NT2/D1 (cell line): ENCODE results near the gene EDRF1.

Experiments used
- SUZ12 ChIP-seq: IDR thresholded peaks from 2 replicates; pipeline ENCODE4 v1.6.1; 2011; ENCODE audit not compliant: insufficient read length, insufficient read depth; ENCODE audit errors: extremely low read depth
- ZNF274 ChIP-seq: IDR thresholded peaks from 2 replicates; pipeline ENCODE4 v1.6.1; 2011; ENCODE audit warnings: mild to moderate bottlenecking, low read depth, low read length

DNA sequence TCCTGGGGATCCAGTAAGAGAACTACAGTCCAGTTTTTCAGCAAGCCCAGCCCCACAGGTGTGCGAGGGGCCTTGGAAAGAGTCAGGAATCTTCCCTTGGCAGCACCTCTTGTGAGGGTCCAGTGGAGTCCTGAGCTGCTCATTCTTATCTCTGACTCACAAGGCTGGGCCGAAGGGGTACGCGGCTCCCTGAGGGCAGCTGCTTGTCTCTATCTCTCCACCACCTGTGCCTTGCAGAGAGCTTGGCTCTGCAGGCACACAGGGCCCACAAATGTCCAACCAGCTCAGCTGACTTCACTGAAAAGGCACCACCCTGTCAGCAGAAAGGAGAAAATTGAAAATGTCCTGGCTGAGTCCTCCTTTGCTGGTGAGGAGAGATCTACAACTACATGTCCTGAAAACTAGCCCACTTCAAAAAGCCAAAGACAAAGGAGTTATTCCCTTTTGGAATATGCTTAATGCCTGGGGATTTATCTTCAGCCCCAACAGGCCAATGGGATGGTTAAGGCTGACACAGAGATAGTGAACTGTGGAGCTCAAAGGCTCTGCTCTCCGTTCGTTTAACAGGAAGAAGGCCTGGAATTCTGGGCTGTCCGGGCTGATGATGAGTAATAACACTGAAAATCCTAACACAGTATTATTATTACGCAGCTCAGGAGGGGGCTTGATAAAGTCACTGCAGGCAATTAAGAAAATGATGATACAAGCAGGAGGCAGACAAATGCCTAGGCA is 80.1 kb downstream of the EDRF1 start:
- TF ChIP-seq ZNF274 = no peak
- no peak for TF ChIP-seq SUZ12
